GM19324 (cell line): ENCODE measurements around the gene IFNL1.
"Not testable (repeated sequence)": the region's sequence is repeated elsewhere in the genome, so short reads cannot be mapped to it uniquely, and the experiment has no call there.

ENCODE experiments used
- ATAC-seq: cut with Tn5 transposase; IDR thresholded peaks from one replicate; pipeline ENCODE4 v1.9.1; 2021; ENCODE audit warnings: mild to moderate bottlenecking, moderate library complexity; ENCODE audit not compliant: unreplicated experiment, low FRiP score

The IFNL1 gene

DNA sequence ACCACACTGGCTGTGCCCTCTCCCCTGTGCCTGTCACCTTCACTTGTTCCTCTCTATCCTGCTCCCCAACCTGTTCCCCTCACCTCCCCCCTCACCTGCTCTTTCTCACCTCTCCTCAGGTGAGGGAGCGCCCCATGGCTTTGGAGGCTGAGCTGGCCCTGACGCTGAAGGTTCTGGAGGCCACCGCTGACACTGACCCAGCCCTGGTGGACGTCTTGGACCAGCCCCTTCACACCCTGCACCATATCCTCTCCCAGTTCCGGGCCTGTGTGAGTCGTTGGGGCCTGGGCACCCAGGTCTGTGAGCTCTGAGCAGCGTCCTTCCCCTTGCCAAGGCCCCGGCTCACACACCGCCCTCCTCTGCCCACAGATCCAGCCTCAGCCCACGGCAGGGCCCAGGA lies 26.8 kb upstream of the IFNL1 start:
- ATAC-seq = not testable (repeated sequence)

DNA sequence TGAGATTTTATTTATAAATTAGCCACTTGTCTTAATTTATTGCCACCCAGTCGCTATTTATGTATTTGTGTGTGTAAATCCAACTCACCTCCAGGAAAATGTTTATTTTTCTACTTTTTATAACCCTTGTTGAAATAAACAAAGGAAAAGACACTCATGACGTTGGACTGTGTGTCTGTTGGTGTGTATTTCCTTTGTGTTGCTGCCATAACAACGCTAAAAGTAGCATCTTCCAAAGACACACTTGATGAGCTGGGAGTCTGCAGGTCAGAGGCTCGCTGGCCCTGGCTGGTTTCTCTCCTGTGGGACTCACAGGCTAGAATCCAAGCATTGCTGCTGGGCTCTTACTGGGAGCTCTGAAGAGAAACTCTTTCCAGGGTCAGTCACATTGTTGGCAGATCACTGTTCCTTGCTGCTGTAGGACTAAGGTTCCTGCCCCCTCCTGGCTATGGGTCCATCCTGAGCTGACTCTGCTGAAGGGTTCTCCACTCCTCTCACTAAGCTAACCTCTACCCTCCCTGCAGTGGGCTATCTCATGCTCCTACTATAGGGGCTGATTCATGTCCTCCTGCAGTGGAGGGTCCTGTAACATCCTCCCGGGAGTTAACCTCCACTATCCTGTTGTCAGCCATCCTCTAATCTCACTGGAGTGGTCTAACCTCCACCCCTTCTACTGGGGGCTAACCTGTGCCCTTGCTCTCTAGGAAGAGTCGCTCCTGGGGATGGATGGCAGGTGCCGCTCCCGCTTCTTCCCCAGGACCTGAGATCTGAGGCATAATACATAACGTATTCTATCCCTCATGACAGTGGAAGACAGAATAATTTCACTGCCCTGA lies 26.0 kb upstream of the IFNL1 start:
- ATAC-seq = no peak

DNA sequence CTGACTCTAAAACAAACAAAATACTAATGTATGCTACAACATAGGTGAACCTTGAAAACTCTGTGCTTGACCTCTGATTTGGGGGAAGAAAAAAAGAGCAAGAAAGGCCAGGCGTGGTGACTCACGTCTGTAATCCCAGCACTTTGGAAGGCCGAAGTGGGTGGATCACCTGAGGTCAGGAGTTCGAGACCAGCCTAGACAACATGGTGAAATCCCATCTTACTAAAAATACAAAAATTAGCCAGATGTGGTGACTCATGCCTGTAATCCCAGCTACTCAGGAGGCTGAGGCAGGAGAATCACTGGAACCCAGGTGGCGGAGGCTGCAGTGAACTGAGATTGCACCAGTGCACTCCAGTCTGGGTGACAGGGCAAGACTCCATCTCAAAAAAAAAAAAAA lies 22.3 kb upstream of the IFNL1 start:
- not testable (repeated sequence) for ATAC-seq

DNA sequence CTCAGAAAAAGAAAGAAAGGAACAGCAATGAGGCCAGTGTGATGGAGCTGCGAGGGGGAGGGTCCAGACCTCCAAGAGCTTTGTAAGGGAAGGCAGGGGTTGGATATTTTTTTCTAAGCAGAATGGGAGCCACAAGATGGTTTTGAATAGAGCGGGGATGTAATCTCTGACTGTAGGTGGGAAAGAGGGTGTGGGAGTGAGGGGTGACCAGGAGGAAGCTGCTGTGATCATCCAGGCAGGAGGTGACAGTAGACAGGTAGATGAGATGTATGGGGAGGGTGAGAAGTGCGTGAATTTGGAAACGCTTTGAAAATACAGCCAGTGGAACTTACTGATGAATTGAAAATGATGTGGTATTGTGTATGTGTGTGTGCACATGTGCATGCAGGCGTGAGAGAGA lies 20.6 kb upstream of the IFNL1 start:
- no peak for ATAC-seq

DNA sequence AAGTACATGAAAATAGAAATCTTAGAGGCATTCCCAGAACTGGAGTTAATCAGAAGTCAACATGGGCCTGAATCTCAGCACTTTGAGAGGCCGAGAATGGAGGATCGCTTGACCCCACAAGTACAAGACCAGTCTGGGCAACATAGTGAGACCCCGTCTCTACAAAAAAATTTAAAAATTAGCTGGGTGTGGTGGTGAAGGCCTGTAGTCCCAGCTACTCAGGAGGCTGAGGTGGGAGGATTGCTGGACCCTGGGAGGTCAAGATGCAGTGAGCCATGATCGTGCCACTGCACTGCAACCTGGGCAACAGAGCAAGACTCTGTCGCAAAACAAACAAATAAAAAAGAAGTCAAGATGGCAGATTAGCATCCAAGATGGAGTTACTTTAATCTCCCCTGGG lies 19.5 kb upstream of the IFNL1 start:
- no peak for ATAC-seq

DNA sequence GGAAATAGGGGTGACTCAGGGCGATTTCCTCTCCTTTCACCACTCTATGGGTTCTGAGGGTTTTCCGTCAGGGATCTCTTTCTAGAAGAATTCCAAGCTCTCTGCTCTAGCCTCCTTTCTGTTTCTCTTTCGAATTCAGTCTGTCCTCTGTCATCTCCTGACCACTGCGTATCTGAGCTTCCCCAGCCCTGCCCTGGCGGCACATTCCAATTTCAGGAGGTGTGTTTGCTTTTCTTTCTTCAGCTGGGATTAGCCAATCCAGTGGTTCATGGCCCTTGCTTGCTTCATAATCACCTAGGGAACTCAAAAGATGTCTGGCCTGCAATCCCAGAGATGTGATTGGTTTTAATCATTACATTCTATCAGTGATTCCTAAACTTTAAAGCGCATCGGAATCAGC lies 18.6 kb upstream of the IFNL1 start:
- ATAC-seq = no peak

DNA sequence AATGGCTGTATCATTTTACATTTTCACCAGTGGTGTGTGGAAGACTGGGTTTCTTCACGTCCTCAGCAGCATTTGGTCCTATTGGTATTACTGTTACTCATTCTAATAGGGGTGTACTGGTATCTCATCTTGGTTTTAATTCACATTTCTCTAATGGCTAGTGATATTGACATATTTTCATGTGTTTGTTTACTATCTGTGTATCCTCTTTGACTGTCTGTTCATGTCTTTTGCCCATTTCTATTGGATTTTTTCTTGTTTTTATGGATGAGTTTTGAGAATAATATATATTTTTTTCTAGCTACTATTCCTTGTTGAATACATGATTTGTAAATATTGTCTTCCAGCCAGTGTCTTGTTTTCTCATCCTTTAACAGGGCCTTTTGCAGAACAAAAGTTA lies 14.2 kb upstream of the IFNL1 start:
- ATAC-seq = no peak

DNA sequence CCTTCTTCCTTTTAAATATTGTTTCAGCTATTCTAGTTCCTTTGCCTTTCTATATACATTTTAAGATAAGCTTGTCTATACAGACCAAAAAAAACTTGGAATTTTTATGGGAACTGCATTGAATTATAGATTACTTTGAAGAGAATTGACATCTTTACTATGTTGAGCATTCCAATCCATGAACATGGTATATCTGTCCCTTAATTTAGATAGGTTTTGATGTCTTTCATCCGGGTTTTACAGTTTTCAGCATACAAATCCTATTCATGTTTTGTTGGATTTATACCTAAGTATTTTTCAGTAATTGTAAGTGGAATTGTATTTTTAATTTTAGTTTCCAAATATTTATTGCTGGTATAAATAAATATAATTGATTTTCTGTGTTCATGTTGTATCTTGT lies 12.2 kb upstream of the IFNL1 start:
- no peak for ATAC-seq

DNA sequence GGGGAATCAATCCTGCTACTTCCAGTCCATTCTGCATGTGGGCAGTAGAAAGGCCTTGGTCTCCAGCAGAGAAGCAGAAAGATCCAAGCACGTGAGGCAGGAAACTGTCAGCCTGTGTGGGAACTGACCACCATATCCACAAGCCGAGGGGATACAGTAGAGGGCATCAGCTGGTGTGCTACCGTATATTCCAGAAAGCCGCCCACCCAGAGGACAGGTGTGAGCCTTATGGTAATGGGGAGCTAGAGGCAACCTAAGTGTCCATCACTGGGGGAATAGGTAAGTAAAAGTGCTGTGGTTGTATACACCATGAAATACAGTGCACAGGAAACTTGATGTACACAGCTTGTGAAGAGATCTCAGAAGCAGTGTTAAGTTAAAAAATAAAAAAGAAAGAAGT lies 2.8 kb upstream of the IFNL1 start:
- no peak for ATAC-seq

DNA sequence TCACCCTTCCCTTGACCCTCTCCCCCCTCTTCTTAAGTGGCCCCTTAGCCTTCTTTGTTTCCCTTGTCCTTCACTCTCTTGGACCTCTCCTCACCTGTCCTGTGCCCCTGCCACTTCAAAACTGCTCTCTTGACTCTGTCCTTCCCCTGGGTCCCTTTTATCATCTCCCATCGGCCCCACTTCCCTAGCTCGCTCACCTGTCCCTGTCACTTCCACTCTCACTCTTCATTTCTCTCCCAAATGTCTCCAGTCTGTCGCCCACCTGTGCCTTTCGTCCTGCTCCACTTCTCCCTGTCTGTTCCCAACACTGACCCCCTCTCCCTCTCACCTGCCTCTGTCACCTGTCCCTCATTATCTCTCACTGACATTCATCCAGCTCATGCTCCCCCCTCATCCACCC lies 699 bp downstream of the IFNL1 start:
- ATAC-seq = no peak

DNA sequence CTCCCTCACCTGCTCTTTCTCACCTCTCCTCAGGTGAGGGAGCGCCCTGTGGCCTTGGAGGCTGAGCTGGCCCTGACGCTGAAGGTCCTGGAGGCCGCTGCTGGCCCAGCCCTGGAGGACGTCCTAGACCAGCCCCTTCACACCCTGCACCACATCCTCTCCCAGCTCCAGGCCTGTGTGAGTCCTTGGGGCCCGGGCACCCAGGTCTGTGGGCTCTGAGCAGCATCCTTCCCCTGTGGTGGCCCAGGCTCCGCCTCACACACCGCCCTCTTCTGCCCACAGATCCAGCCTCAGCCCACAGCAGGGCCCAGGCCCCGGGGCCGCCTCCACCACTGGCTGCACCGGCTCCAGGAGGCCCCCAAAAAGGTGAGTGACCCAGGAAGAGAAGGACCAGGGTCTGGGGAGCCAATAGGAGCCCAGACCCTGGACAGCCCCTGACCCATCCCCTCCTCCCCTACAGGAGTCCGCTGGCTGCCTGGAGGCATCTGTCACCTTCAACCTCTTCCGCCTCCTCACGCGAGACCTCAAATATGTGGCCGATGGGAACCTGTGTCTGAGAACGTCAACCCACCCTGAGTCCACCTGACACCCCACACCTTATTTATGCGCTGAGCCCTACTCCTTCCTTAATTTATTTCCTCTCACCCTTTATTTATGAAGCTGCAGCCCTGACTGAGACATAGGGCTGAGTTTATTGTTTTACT lies 1.9 kb downstream of the IFNL1 start:
- ATAC-seq = no peak

DNA sequence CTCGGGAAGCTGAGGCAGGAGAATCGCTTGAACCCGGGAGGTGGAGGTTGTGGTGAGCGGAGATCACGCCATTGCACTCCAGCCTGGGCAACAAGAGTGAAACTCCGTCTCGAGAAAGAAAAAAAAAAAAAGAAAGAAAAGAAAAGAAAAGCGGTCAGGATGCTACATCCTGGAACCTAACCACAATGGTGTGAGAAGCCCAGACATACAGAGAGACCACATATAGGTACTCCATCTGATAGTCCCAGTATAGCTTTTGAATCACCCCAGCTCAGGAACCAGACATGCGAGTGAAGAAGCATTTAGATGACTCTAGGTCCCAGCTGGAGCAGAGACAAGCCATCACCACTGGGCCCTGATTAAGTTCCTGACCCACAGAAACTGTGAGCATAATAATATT lies 3.2 kb downstream of the IFNL1 start:
- ATAC-seq = no peak

DNA sequence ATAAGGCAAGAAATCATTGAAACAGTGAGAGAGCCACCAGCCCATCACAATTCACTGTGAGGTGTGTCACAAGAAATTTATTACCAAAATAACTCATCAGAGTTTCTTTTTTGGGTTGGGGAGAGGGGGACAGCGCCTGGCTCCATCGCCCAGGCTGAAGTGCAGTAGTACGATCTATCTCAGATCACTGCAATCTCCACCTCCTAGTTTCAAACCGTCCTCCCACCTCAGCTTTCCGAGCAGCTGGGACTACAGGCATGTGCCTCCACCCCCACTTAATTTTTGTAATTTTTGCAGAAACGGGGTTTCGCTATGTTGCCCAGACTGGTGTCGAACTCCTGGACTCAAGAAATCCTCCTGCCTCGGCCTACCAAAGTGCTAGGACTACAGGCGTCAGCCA lies 3.6 kb downstream of the IFNL1 start:
- no peak for ATAC-seq

DNA sequence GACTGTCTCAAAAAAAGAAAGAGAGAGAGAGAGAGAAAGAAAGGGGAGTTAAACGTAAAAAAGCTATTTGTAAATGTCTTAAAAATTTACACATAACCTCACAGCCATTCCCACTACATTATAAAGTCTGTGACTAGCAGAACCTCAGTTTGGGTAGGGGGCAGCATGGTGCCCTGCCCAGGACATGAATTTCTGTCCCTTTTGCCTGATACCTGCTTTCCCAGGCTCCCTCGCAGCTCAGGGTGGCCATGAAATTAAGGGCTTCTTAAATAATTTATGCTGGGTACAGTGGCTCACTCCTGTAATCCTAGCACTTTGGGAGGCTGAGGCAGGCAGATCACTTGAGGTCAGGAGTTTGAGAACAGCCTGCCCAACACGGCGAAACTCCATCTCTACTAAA lies 4.8 kb downstream of the IFNL1 start:
- no peak for ATAC-seq

DNA sequence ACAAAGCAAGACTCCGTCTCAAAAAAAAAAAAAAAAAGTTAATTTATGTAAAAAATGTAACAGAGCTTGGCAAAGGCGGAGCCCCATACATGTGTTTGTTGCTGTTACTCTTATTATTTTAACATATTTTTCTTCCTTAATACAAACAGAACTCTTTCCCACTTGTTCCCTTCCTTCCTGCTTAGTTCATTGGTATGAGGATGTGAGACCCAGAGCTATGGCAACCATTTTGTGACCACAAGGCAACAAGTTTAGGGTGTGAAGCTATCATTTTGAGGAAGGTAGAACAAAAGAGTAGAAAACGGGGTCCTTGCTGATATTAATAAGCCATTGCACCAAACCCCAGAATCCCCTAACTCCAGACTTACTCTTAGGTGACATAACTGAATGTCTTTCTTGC lies 5.4 kb downstream of the IFNL1 start:
- no peak for ATAC-seq

DNA sequence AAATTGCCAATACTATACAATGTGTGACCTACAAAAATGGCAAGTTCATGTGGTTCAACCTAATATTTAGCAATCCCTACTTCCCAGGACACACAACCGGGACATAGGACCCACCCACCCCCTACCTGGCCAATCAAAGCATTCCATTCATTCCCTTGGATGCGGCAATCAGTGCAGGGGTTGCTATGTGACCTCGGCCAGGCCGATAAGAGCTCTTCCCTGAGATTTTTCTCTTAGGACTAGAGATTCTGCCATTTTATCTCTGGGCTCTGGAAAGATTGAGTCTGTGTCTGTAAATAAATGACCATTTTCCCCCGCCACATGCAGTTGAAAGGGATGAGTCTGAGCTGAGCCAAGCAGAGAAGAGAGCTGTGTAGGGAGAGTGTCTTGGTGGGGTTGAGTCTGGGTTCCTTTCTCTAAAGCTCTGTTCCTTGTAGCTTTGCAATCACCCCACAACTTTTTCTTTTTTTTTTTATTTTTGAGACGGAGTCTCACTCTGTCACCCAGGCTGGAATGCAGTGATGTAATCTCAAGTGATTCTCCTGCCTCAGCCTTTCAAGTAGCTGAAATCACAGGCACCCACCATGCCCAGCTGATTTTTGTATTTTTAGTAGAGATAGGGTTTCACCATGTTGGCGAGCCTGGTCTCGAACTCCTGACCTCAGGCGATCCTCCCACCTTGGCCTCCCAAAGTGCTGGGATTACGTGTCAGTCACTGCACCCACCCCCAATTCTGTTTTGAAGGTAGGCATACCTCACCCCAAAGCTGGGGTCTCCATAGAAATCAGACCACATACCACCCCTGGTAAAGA lies 7.4 kb downstream of the IFNL1 start:
- no peak for ATAC-seq

DNA sequence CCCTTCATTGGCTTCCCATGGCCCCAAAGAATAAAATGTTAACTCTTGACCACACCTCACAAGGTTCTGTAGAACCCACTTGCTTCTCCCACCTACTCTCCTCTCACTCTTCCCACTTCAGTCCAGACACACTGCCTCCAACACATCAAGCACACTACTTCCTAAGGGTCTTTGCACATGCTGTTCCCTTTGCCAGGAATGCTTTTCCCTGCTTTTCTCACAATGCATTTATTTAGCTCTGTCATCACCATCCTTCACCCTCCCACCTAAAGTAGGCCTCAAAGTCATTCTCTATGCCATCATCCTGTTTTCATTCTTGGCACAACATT lies 7.9 kb downstream of the IFNL1 start:
- ATAC-seq = no peak

DNA sequence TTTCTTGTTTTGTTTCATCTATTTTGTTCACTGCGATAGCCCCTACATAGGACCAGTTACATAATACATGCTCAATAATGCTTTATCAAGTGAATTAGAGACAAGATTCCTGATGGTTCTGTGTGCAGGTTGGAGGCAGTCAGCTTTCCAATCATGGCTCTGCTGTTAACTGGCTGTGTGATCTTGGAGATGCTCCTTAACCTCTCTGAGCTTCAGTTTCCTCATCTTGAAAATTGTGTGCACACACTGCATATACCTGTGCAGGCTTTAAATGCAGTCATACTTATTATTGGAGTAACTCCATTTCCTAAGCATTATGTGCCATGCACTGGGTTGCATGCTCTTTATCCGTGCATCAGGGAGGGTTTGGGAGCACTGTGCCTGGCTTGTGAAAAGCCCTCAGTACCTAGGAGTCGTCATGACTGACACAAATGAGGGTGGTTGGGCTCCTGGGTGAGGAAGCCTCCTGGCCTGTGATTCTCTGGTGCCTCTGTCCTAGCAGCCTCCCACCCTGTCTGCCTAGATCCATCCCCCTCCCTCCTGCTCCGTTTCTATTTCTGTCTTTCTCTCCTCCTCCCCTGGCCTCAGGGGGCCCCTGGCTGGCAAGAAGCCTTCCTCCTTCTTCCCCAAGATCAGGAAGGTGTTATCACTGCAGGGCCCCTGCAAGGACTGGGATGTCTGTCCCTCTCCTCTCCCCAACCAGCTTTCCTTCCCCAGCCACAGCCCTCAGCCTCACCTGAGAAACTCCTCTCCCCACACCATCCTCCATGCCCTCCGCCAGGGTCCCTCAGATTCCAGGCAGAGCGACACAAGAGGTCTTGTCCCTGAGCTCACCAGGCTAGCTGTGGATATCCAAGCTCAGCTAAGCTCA lies 8.7 kb downstream of the IFNL1 start:
- ATAC-seq = no peak

DNA sequence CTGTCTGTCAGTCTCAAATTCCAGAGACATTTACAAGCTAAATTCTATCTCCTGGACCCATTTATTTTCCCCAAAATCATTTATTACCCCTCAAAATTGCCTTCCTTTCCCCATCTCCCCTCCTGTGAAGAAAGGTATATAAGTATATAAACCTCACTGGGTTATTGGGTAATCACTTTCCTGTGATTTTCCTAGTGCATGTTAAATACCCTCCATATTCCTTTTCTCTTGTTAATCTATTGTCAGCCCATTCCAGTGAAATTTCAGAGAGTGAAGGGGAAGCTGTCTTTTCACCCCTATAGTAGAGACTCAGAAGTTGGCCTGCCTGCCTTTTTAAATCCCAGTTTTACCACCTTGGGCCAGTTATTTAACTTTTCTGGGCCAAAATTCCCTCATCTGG lies 9.9 kb downstream of the IFNL1 start:
- ATAC-seq = no peak

DNA sequence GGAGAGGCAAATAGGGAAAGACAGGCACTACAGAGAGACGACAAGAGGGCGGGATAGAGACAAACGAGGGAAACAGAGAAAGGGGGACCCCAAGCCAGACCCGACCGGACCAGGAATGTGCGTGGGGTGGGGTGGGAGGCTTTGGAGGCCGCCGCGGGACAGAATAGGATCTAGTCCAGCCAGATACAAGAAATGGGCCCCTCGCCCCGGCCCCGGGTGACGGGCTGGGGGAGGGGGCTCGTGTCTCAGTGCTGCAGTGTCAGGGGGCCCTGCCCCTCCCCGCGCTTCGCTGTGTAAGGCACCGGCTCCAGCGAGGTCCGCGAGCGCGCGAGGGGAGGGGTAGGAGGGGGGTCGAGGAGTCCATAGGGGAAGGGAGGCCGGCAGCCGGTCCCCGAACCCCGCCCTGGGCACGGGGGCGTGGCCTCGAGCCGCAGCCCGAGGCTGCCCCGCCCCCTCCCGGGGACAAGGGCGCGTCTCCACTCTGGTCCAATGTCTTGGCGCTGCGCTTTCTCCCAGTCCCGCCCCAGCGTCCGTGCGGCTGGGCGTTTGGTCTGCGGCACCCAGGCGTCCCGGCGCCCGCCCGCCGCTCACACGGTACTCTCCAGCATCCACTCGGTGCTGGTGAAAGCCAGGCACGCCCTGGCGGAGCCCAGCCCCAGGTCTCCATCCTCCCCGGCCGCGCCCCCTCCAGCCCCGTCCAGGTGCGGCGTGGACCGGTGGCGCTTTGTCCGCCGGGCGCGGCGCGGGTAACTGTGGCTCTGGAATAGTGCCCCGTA lies 11.0 kb downstream of the IFNL1 start:
- no peak for ATAC-seq
